Skeletal muscle satellite cell (primary cell): ENCODE measurements around the gene PLSCR1.

Experiments
- H3K27me3 ChIP-seq: 2 replicates; pipeline ENCODE4 v1.7.0; 2013; ENCODE audit warnings: low read length; ENCODE audit not compliant: control insufficient read depth, insufficient read depth
- H3K36me3 ChIP-seq: 2 replicates; pipeline ENCODE4 v1.7.0; 2013; ENCODE audit warnings: mild to moderate bottlenecking, control low read depth, low read length; ENCODE audit not compliant: insufficient read depth
- H3K4me1 ChIP-seq: 2 replicates; pipeline ENCODE4 v1.7.0; 2013; ENCODE audit warnings: low read length; ENCODE audit not compliant: control insufficient read depth, insufficient read depth
- H3K4me2 ChIP-seq: 2 replicates; pipeline ENCODE4 v1.7.0; 2013; ENCODE audit warnings: mild to moderate bottlenecking, low read length
- H3K4me3 ChIP-seq: 2 replicates; pipeline ENCODE4 v1.7.0; 2013; ENCODE audit warnings: low read length
- H3K9ac ChIP-seq: 2 replicates; pipeline ENCODE4 v1.7.0; 2013; ENCODE audit warnings: mild to moderate bottlenecking, low read depth, low read length, moderate library complexity
- H3K9me3 ChIP-seq: replicated peaks from 2 replicates; pipeline ENCODE4 v1.7.0; 2013; ENCODE audit warnings: mild to moderate bottlenecking, control low read depth, low read length

Gene PLSCR1

GRCh38 chr3:146566138-146566537 is 21.7 kb upstream of the PLSCR1 start:
- H3K9ac ChIP-seq: no peak overlapping the region
- H3K4me3 ChIP-seq: no peak overlapping the region
- H3K9me3 ChIP-seq: no peaks in the 10 kb centered on the region
- peaks cover 15% of the 10 kb centered on the region for H3K4me1 ChIP-seq
- H3K4me2 ChIP-seq: no peak overlapping the region
- no peaks in the 10 kb centered on the region for H3K36me3 ChIP-seq
- H3K27me3 ChIP-seq: no peaks in the 10 kb centered on the region

GRCh38 chr3:146561879-146562278 is 17.5 kb upstream of the PLSCR1 start:
- H3K27me3 ChIP-seq: no peaks in the 10 kb centered on the region
- H3K4me3 ChIP-seq: no peak overlapping the region
- H3K9ac ChIP-seq: no peak overlapping the region
- no peaks in the 10 kb centered on the region for H3K9me3 ChIP-seq
- H3K4me1 ChIP-seq: no peaks in the 10 kb centered on the region
- H3K36me3 ChIP-seq: no peaks in the 10 kb centered on the region
- no peak overlapping the region for H3K4me2 ChIP-seq

GRCh38 chr3:146561463-146561862 is 17.1 kb upstream of the PLSCR1 start:
- Histone ChIP-seq H3K9ac (no peak overlapping the region), H3K27me3 (no peaks in the 10 kb centered on the region), H3K9me3 (no peaks in the 10 kb centered on the region), H3K4me1 (no peaks in the 10 kb centered on the region), H3K36me3 (no peaks in the 10 kb centered on the region), H3K4me2 (no peak overlapping the region), H3K4me3 (no peak overlapping the region)

- Histone ChIP-seq H3K4me2 (no peak overlapping the region), H3K27me3 (no peaks in the 10 kb centered on the region), H3K4me3 (no peak overlapping the region), H3K4me1 (no peaks in the 10 kb centered on the region), H3K9me3 (no peaks in the 10 kb centered on the region), H3K9ac (no peak overlapping the region), H3K36me3 (no peaks in the 10 kb centered on the region)
Observed at GRCh38 chr3:146560678-146561077, 16.3 kb upstream of the PLSCR1 start.

- Histone ChIP-seq H3K27me3 (no peaks in the 10 kb centered on the region), H3K4me3 (no peak overlapping the region), H3K9ac (no peak overlapping the region), H3K36me3 (no peaks in the 10 kb centered on the region), H3K9me3 (no peaks in the 10 kb centered on the region), H3K4me1 (no peaks in the 10 kb centered on the region), H3K4me2 (no peak overlapping the region)
Observed at GRCh38 chr3:146559388-146559787, 15.0 kb upstream of the PLSCR1 start.

- H3K9me3 ChIP-seq: no peaks in the 10 kb centered on the region
- no peaks in the 10 kb centered on the region for H3K27me3 ChIP-seq
- no peaks in the 10 kb centered on the region for H3K36me3 ChIP-seq
- no peak overlapping the region for H3K9ac ChIP-seq
- no peaks in the 10 kb centered on the region for H3K4me1 ChIP-seq
- no peak overlapping the region for H3K4me2 ChIP-seq
- no peak overlapping the region for H3K4me3 ChIP-seq
Observed at GRCh38 chr3:146558781-146559180, 14.4 kb upstream of the PLSCR1 start.

GRCh38 chr3:146557745-146558144 is 13.3 kb upstream of the PLSCR1 start:
- H3K4me1 ChIP-seq: no peaks in the 10 kb centered on the region

GRCh38 chr3:146555311-146555710 is 10.9 kb upstream of the PLSCR1 start:
- no peaks in the 10 kb centered on the region for H3K9me3 ChIP-seq
- peaks cover 20% of the 10 kb centered on the region for H3K4me1 ChIP-seq
- H3K27me3 ChIP-seq: no peaks in the 10 kb centered on the region
- H3K4me2 ChIP-seq: no peak overlapping the region
- no peaks in the 10 kb centered on the region for H3K36me3 ChIP-seq
- H3K9ac ChIP-seq: no peak overlapping the region
- no peak overlapping the region for H3K4me3 ChIP-seq

More at GRCh38 chr3:146557745-146558144, 13.3 kb upstream of the PLSCR1 start:
- no peaks in the 10 kb centered on the region for H3K36me3 ChIP-seq
- no peak overlapping the region for H3K4me2 ChIP-seq
- no peaks in the 10 kb centered on the region for H3K9me3 ChIP-seq
- H3K4me3 ChIP-seq: no peak overlapping the region
- H3K27me3 ChIP-seq: no peaks in the 10 kb centered on the region
- no peak overlapping the region for H3K9ac ChIP-seq

- Histone ChIP-seq H3K9ac (no peak overlapping the region), H3K4me2 (no peak overlapping the region), H3K27me3 (no peaks in the 10 kb centered on the region), H3K4me1 (peaks cover 26% of the 10 kb centered on the region), H3K9me3 (no peaks in the 10 kb centered on the region), H3K36me3 (no peaks in the 10 kb centered on the region), H3K4me3 (no peak overlapping the region)
Observed at GRCh38 chr3:146554151-146554760, 9.8 kb upstream of the PLSCR1 start.

- H3K4me1 ChIP-seq: peaks cover 26% of the 10 kb centered on the region
- H3K9ac ChIP-seq: peak overlapping the region; percentile 26
- no peaks in the 10 kb centered on the region for H3K27me3 ChIP-seq
Observed at GRCh38 chr3:146550743-146551510, 6.5 kb upstream of the PLSCR1 start.

GRCh38 chr3:146550070-146550615 is 5.7 kb upstream of the PLSCR1 start:
- no peaks in the 10 kb centered on the region for H3K27me3 ChIP-seq
- no peak overlapping the region for H3K9ac ChIP-seq
- no peaks in the 10 kb centered on the region for H3K36me3 ChIP-seq
- no peaks in the 10 kb centered on the region for H3K9me3 ChIP-seq
- H3K4me2 ChIP-seq: peak overlapping the region; percentile 23
- H3K4me3 ChIP-seq: no peak overlapping the region
- peaks cover 28% of the 10 kb centered on the region for H3K4me1 ChIP-seq

More at GRCh38 chr3:146550743-146551510, 6.5 kb upstream of the PLSCR1 start:
- Histone ChIP-seq H3K36me3 (no peaks in the 10 kb centered on the region), H3K4me2 (peak overlapping the region; percentile 48), H3K4me3 (peak overlapping the region; percentile 27), H3K9me3 (no peaks in the 10 kb centered on the region)
